22Rv1 (cell line): ENCODE results near the gene RGS16.
"Not testable (repeated sequence)": the region's sequence is repeated elsewhere in the genome, so short reads cannot be mapped to it uniquely, and the experiment has no call there.

ENCODE experiments used
- CTCF ChIP-seq: fragments of 450-650 bp; IDR thresholded peaks from 2 replicates; pipeline ENCODE4 v1.5.1; 2017; ENCODE audit warnings: mild to moderate bottlenecking
- ZFX ChIP-seq: fragments of 450-650 bp; IDR thresholded peaks from 2 replicates; pipeline ENCODE4 v1.6.1; 2017; ENCODE audit warnings: antibody characterized with exemption, borderline replicate concordance

GRCh38 chr1:182632441-182632857, 28.3 kb upstream of the RGS16 start:
- not testable (repeated sequence) for TF ChIP-seq CTCF, ZFX
